Activated CD8-positive, alpha-beta memory T cell treated with anti-CD3 and anti-CD28 coated beads, Interleukin-2, amount 50 U/mL, for 4 hours (primary cell): Measurements from ENCODE around the gene STX12.
A peak's percentile ranks its signal among the peaks of the same experiment; 100 is the strongest.

ENCODE experiments used
- DNase-seq: peaks from one replicate; pipeline ENCODE4 v3.0.0-alpha.2; 2020

Gene STX12

GRCh38 chr1:27872059-27872801, 99.2 kb downstream of the STX12 start, which contains the start of gene THEMIS2:
Gene THEMIS2, plus strand, starts transcription at chr1:27872544. Its CDS starts 28 bp downstream, at chr1:27872572.
- DNase-seq = peak; percentile 79

- peak; percentile 27 for DNase-seq
Measured at GRCh38 chr1:27872802-27873551, 100.0 kb downstream of the STX12 start.

- no peak for DNase-seq
Measured at GRCh38 chr1:27873671-27874384, 100.8 kb downstream of the STX12 start.
